HG02973 (cell line): ENCODE results near the gene LRTM2.

ENCODE experiments used
- ATAC-seq: cut with Tn5 transposase; IDR thresholded peaks from one replicate; pipeline ENCODE4 v1.9.1; 2021; ENCODE audit warnings: moderate library complexity; ENCODE audit not compliant: unreplicated experiment

Gene LRTM2

DNA sequence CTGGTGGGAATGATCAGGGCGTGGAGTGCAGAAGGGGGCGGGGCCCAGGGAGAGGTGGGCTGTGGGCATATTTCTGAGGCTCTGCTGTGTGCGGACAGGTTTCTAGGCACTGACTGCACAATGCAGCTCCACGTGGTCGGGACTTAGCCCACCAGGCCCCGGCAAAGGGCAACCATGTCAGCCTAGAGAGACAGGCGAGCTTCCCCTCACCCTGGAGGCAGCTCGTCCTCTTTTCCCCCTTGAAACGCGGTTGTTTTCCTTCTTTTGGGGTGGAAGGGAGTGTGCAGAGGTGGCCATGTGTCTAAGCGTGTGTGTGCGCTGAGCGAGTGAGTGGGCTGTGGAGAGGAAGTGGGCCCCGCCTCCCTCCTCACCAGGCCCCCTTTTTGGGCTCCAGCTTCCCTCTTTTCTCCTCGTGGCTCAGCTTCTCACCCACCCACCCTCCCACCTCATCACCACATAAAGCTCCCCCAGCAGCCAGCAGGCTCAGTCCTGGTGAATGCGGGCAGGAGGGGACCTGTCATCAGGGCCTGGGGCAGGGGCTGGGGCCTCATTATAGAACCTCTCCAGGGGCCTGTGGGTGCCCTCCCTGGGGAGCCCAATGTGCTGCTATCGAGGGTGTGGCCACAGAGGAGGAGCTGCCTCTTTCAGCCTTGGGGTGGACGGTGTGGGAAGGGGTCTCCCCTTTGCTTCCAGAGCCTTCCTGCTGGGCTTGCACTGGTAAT, 22.0 kb downstream of the LRTM2 start:
- no peak for ATAC-seq

- no peak for ATAC-seq
Observed at GRCh38 chr12:1842905-1843640, 22.7 kb downstream of the LRTM2 start.

- ATAC-seq = no peak
Observed at GRCh38 chr12:1843641-1844005, 23.3 kb downstream of the LRTM2 start.

DNA sequence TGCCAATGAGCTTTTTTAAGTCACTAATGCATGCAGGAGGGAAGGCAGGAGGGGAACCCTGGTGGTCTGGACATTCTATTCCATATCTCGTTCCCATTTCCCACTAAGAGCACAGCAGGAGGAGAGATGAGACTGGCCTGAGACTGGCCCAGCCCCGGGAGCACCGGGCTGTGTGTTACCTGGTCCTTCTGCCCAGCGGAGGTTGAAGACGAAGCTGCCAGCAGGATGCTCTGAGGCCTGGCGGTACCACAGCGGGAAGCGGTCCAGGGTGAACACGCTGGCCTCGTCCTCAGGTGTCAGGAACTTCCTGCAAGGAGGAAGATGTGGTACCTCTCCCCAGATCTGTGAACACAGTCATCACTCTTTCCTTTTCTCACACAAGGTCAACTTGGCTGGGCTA, 23.9 kb downstream of the LRTM2 start:
- ATAC-seq = no peak

DNA sequence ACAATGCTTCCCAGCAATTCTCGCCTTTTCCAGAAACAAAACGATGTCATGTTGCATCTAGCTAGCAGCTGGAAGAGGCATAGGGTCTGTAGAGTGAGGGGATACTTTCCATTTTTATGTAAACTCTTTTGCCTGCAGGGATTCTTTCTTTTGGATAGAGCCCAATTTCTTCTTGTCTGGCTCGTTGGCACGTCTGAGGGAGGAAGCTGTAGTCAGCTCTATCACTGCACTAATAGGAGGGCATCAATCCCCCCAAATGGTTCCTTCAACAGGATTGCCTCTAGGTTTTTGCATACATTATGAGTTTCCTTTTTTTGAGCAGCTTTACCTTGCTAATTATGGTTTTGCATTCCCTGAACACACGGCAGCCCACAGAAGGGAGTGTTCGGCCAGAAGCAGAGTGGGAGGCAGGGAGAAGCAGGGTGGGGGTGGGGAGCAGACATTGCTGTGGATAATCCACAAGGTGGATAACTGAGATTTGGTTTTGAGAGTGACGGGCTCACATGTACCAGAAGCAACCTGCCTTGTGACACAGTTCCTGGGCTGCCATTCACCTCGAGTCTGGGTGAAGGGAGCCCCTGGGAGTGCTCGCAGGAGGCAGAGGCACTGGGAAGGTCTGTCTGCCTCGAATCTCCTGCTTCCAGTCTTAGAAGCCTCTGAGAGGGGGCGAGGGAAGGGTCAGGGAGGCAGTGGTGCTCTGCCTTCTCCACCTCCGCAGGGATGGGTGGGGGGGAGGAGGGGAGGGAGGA, 24.5 kb downstream of the LRTM2 start:
- ATAC-seq = no peak

DNA sequence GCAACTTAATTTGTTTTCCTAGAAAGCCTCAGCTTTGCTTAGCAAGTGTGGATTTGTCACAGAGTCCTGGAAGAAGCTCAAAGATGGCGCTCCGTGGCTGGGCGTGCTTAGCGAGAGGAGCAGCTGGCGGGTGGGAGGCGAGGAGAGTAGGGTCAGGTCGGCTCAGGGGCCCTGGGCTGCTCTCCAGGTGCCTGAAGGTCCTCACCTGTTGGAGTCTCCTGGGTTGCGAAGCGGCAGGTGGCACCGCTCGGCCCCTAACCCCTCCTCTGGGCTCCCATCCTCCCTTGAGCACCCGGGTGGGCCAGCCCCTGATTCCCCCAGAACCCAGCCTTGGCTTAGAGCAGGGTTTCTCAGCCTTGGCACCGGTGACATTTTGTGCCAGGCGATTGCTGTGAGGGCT, 25.1 kb downstream of the LRTM2 start:
- no peak for ATAC-seq

DNA sequence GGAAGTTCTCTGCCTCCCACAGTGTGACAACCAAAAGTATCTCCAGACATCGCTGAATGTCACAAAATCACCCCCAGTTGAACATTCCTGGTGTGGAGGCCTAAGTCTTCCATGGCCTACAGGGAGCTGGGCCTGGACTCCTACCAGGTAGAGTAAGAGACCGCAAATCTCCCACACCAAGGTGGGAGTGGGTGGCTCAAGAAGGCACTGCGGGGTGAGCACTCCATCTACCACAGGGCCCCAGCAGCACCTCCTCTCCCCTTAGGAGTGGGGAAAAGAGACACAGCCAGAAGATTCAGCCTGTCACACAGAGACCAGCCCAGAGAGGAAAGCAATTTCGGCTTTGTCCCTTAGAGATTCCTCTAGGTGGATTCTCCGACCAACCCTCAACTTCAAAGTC, 25.5 kb downstream of the LRTM2 start:
- no peak for ATAC-seq

- no peak for ATAC-seq
Observed at GRCh38 chr12:1846421-1847405, 26.3 kb downstream of the LRTM2 start.

- no peak for ATAC-seq
Observed at GRCh38 chr12:1847411-1847810, 27.0 kb downstream of the LRTM2 start.

DNA sequence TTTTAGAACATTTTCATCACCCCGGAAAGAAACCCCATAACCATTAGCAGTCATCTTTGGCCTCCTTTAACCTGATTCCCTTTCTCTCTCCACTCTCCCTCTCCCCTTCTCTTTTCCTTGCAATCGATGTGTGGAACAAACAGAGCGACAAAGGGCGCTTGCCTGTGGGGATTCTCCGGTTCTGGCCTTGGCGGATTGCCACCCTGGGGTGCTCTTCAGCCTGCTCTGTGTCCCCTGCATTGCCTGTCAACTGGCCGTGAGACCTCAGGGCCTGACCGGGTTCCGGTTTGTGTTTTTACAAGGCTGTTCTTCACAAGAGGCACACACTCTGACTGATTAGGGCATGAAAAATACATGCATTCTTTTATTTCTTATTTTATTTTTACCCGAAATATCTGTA, 27.8 kb downstream of the LRTM2 start:
- ATAC-seq = no peak

DNA sequence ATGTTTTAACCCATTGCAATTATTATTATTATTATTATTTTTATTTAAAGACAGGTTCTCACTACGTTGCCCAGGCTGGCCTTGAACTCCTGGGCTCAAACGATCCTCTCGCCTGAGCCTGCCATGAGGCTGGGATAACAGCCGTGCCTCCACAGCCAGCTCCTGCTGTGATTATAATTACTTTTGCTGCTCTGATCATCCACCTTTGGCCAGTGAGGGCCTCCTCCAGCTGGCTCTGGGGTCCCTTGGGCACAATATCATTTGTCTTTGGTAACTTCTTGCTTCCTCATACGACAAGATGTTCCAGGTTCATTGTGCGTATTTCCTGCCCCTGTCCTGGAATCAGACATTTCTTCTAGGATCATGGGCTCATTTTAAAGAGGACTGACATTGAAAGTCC, 28.4 kb downstream of the LRTM2 start:
- no peak for ATAC-seq

GRCh38 chr12:1851151-1851701, 30.9 kb downstream of the LRTM2 start:
- ATAC-seq = no peak

- ATAC-seq = no peak
Observed at GRCh38 chr12:1852076-1852475, 31.7 kb downstream of the LRTM2 start.

DNA sequence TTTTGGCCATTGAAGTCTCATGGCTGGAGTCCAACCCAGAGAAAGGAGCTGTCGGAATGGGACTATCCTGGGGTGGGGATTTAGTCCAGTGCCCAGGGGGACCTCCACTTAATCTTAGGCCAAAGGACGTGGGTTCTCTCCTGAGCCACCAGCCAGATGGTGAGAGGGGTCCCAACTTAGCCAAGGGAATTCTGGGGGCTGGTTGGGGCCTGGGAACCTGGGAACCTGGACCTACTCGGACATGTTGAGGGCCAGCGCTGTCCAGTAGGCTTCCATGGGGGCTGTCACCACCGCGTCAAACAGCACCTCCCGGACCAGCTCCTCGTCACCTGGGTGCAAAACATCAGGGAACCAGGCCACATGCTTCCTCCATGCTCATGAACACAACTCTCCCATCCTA, 33.4 kb downstream of the LRTM2 start:
- ATAC-seq = no peak

DNA sequence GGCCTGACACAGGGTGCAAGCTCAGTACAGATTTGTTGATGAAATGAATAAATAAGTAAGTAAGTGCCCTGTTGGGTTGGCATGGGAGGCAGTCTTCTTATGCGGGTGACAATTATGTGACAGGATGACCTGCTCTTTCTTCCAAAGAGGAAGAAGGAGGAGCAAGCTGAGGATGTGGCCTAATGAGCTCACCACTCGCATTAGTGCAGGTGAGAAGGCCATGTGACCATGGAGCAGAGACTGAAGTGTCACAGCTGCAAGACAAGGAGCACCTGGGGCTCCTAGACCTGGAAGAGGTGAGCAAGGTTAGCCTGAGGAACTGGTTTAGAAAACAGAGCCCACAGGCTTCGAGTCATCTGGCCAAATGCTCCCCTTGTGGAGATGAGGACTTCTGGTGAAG, 34.9 kb downstream of the LRTM2 start:
- ATAC-seq = no peak

DNA sequence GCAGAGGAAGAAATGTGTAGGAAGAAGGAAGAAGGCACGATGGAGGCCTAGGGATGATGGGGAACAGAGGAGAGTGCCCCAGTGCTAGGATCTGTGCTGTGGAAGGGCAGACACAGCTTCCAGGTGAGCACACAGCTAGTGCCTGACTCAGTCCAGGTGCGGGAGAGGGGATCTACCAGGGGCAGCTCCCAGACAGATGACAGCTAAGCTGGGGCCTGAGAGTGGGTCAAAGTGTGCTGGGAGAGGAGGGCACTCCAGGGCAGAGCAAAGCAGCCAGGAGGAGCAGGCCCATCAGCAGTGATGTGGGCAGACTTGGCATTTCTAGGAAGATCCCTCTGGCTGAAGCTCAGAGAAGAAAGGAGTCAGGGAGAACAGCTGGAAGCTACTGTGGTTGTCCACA, 36.7 kb downstream of the LRTM2 start:
- ATAC-seq = no peak

DNA sequence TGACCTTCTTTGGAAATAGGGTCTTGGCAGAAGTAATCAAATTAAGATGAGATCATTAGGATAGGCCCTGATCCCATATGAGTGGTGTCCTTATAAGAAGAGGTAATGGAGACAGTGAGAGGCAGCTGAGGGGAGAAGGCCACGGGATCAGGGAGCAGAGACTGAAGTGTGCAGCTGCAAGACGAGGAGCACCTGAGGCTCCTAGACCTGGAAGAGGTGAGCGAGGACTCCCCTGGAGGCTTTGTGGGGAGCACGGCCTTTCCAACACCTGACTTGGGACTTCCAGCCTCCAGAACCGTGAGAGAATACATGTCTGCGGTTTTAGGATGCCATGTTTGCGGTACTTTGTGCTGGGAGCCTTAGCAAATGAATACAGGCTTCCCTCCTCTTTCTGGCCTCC, 37.5 kb downstream of the LRTM2 start:
- ATAC-seq = no peak

- ATAC-seq = no peak
Observed at GRCh38 chr12:1858456-1858855, 38.1 kb downstream of the LRTM2 start.

DNA sequence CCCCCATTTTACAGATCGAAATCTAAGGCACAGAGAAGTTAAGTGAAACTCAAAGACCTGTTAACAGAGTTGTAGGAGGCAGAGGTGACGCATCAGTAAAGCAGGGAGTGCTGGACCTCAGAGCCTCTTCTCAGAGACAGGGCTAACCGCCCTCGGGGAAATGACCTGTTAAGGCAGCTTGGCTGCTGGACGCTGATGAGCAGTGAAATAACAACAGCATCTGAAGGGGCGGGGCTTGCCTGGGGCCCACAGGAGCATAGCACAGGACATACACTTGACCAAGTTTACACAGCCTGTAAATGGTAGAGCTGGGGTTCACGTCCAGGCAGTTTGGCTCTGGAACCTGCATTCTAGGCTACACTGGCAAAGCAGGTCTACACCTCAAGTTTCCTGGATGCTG, 39.3 kb downstream of the LRTM2 start:
- no peak for ATAC-seq

- ATAC-seq = no peak
Observed at GRCh38 chr12:1862973-1863372, 42.6 kb downstream of the LRTM2 start.

GRCh38 chr12:1863823-1864222, 43.5 kb downstream of the LRTM2 start:
- ATAC-seq = no peak
